HepG2 (cell line): Measurements from ENCODE around the gene GSTA1. TPM values are rescaled to one million over a fixed set of nuclear protein-coding genes. Genes with fewer than 3 reads are reported as not detected.

Source experiments
- KDM5B ChIP-seq: sonication (generic); formaldehyde crosslinking; IDR thresholded peaks from 2 replicates; pipeline ENCODE4 v1.4.0; 2020; ENCODE audit warnings: missing genetic modification reagents, mild to moderate bottlenecking, borderline replicate concordance
- KLF6 ChIP-seq: IDR thresholded peaks from 2 replicates; pipeline ENCODE4 v1.8.0; 2016; ENCODE audit warnings: missing biosample characterization, missing genetic modification reagents
- MIXL1 ChIP-seq: IDR thresholded peaks from 2 replicates; pipeline ENCODE4 v1.6.1; 2016
- MTA1 ChIP-seq: sonication (generic); formaldehyde crosslinking; IDR thresholded peaks from 2 replicates; pipeline ENCODE4 v1.4.0; 2020; ENCODE audit warnings: missing genetic modification reagents, mild to moderate bottlenecking, borderline replicate concordance
- NR2F2 ChIP-seq: IDR thresholded peaks from 2 replicates; pipeline ENCODE4 v1.6.1; 2012; ENCODE audit warnings: low read depth, inconsistent platforms, borderline replicate concordance
- SP1 ChIP-seq, 2 experiments: fragments of 450-650 bp in 1 of 2; sonication (generic) in 1 of 2; formaldehyde crosslinking in 1 of 2; IDR thresholded peaks; 2 replicates each; pipeline versions ENCODE4 v1.4.0 to v1.6.1; 2016 to 2020; ENCODE audit warnings: missing genetic modification reagents in 1 of 2
- THRA ChIP-seq: sonication (generic); formaldehyde crosslinking; IDR thresholded peaks from 2 replicates; pipeline ENCODE4 v1.4.0; 2020; ENCODE audit warnings: missing genetic modification reagents, borderline replicate concordance
- YEATS2 ChIP-seq: sonication (generic); formaldehyde crosslinking; IDR thresholded peaks from 2 replicates; pipeline ENCODE4 v1.4.0; 2020; ENCODE audit warnings: missing genetic modification reagents, borderline replicate concordance
- ZBTB8A ChIP-seq: sonication (generic); formaldehyde crosslinking; IDR thresholded peaks from 2 replicates; pipeline ENCODE4 v1.4.0; 2020; ENCODE audit warnings: mild to moderate bottlenecking, low read depth, missing genetic modification reagents, borderline replicate concordance
- ZFP90 ChIP-seq: sonication (generic); formaldehyde crosslinking; IDR thresholded peaks from 2 replicates; pipeline ENCODE4 v1.8.0; 2022; ENCODE audit warnings: missing genetic modification reagents, mild to moderate bottlenecking, inconsistent platforms, borderline replicate concordance
- ZNF549 ChIP-seq: sonication (generic); formaldehyde crosslinking; IDR thresholded peaks from 2 replicates; pipeline ENCODE4 v1.5.0; 2020; ENCODE audit warnings: missing genetic modification reagents
- ZNF7 ChIP-seq: IDR thresholded peaks from 2 replicates; pipeline ENCODE4 v1.6.1; 2016; ENCODE audit warnings: missing biosample characterization, missing genetic modification reagents
- polyA plus RNA-seq, 8 experiments: library from polyadenylated mRNA; depleted of rRNA in 3 of 8; stranded (reverse) in 7 of 8; unstranded in 1 of 8; fragments of >200 nt; fragmentation: Illumina TruSeq in 4 of 8; extraction: Trizol in 4 of 8; gene quantifications; 2 replicates each; pipeline versions ENCODE4 v1.2.1 to v1.2.3, GENCODE V29; 2011 to 2016; ENCODE audit warnings: low read depth in 4 of 8, missing spikeins in 1 of 8, mixed read lengths in 1 of 8; ENCODE audit not compliant: insufficient read depth in 1 of 8
- total RNA-seq, 5 experiments: library from RNA; depleted of rRNA; stranded (reverse); fragments of >200 nt; fragmentation: Illumina TruSeq; extraction: Trizol; gene quantifications; 2 replicates each; pipeline ENCODE4 v1.2.3, GENCODE V29; 2016; ENCODE audit warnings: low read depth in 1 of 5
- TF ChIP-seq, protein P1 (sequence below): fragments of 450-650 bp; IDR thresholded peaks from 2 replicates; pipeline ENCODE4 v1.6.1; 2016
- TF ChIP-seq, protein P2 (sequence below): sonication (generic); formaldehyde crosslinking; IDR thresholded peaks from 2 replicates; pipeline ENCODE4 v1.5.1; 2020; ENCODE audit warnings: mild to moderate bottlenecking, missing genetic modification reagents
- TF ChIP-seq, protein P3 (sequence below): sonication (generic); formaldehyde crosslinking; IDR thresholded peaks from 2 replicates; pipeline ENCODE4 v1.4.0; 2020; ENCODE audit warnings: missing genetic modification reagents
- TF ChIP-seq, protein P4 (sequence below): IDR thresholded peaks from 2 replicates; pipeline ENCODE4 v1.6.1; 2016; ENCODE audit warnings: low read depth, control low read depth

The GSTA1 gene
- total and polyA plus RNA-seq, 2 of the 13 experiments (the other 11 are each of a cell fraction or from before 2014, with no cell fraction given) = 6.2 to 282 TPM

DNA sequence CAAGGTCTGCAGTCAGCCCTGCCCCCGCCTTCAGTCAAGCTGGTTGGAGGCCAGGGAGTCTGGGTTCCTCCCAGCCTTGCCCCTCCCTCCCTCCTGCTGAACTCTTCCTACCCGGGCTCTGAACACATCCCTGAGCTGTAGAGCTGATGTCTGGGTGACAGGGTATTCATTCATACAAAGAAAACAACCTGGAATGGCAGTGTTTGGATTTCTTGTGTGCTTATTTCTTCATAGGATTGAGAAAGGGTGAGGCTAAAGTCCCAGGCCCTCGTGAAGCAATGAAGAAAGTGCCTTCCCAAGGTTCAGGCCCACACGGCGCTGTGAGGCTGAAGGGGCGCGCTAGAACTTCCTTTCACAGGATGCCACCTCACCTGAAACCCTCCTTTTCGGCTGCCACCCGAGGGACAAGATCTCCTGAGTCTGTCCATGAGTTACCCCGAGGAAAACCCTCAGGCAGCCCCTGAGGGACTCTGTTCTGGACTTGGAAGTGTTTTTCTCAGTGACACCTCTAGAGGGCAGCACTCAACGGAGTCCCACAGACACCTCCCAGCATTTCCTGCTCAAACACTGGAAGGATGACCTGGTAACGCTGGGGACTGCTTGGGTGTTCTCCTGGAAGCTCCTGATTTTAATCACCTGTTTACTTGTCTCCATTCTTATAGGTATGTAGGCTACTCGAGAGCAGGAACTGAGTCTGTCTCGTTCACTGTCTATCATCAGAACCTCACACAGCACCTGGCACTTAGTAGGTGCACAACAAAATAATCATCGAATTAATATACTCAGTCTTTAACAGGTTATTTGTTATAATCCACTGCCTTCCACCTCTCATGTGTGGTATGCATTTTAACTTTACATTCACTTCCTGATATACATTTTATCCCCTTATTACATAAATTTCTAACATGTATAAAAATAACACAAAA lies 11.8 kb upstream of the GSTA1 start (continued):
- TF ChIP-seq, protein P1, sequence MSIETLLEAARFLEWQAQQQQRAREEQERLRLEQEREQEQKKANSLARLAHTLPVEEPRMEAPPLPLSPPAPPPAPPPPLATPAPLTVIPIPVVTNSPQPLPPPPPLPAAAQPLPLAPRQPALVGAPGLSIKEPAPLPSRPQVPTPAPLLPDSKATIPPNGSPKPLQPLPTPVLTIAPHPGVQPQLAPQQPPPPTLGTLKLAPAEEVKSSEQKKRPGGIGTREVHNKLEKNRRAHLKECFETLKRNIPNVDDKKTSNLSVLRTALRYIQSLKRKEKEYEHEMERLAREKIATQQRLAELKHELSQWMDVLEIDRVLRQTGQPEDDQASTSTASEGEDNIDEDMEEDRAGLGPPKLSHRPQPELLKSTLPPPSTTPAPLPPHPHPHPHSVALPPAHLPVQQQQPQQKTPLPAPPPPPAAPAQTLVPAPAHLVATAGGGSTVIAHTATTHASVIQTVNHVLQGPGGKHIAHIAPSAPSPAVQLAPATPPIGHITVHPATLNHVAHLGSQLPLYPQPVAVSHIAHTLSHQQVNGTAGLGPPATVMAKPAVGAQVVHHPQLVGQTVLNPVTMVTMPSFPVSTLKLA = no peak
- TF ChIP-seq KLF6 (CRISPR knock-in tag) = 0 out of 2 replicates have a peak, but pooled peaks have one; percentile 37
- TF ChIP-seq, protein P2, sequence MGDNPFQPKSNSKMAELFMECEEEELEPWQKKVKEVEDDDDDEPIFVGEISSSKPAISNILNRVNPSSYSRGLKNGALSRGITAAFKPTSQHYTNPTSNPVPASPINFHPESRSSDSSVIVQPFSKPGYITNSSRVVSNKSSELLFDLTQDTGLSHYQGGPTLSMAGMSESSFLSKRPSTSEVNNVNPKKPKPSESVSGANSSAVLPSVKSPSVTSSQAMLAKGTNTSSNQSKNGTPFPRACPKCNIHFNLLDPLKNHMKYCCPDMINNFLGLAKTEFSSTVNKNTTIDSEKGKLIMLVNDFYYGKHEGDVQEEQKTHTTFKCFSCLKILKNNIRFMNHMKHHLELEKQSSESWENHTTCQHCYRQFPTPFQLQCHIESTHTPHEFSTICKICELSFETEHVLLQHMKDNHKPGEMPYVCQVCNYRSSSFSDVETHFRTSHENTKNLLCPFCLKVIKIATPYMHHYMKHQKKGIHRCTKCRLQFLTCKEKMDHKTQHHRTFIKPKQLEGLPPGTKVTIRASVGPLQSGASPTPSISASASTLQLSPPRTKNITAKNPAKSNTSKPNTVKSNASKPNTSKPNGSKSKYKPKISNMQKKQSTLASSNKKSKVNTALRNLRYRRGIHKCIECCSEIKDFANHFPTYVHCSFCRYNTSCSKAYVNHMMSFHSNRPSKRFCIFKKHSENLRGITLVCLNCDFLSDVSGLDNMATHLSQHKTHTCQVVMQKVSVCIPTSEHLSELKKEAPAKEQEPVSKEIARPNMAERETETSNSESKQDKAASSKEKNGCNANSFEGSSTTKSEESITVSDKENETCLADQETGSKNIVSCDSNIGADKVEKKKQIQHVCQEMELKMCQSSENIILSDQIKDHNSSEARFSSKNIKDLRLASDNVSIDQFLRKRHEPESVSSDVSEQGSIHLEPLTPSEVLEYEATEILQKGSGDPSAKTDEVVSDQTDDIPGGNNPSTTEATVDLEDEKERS (CRISPR knock-in tag) = peak; percentile 36; the same call in 1 of the 2 replicates
- TF ChIP-seq ZFP90 = 0 out of 2 replicates have a peak, but pooled peaks have one; percentile 76
- TF ChIP-seq ZBTB8A (CRISPR knock-in tag) = no peak
- TF ChIP-seq NR2F2 = no peak; the same call in 1 of the 2 replicates
- no peak for TF ChIP-seq YEATS2
- TF ChIP-seq KDM5B (CRISPR knock-in tag) = peak; percentile 67; the same call in 1 of the 2 replicates
- TF ChIP-seq, protein P3, sequence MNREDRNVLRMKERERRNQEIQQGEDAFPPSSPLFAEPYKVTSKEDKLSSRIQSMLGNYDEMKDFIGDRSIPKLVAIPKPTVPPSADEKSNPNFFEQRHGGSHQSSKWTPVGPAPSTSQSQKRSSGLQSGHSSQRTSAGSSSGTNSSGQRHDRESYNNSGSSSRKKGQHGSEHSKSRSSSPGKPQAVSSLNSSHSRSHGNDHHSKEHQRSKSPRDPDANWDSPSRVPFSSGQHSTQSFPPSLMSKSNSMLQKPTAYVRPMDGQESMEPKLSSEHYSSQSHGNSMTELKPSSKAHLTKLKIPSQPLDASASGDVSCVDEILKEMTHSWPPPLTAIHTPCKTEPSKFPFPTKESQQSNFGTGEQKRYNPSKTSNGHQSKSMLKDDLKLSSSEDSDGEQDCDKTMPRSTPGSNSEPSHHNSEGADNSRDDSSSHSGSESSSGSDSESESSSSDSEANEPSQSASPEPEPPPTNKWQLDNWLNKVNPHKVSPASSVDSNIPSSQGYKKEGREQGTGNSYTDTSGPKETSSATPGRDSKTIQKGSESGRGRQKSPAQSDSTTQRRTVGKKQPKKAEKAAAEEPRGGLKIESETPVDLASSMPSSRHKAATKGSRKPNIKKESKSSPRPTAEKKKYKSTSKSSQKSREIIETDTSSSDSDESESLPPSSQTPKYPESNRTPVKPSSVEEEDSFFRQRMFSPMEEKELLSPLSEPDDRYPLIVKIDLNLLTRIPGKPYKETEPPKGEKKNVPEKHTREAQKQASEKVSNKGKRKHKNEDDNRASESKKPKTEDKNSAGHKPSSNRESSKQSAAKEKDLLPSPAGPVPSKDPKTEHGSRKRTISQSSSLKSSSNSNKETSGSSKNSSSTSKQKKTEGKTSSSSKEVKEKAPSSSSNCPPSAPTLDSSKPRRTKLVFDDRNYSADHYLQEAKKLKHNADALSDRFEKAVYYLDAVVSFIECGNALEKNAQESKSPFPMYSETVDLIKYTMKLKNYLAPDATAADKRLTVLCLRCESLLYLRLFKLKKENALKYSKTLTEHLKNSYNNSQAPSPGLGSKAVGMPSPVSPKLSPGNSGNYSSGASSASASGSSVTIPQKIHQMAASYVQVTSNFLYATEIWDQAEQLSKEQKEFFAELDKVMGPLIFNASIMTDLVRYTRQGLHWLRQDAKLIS (CRISPR knock-in tag) = peak; percentile 75; the same call in 1 of the 2 replicates
- no peak for TF ChIP-seq SP1 (IDR thresholded peaks at IDR 0.05)
- TF ChIP-seq SP1 (CRISPR knock-in tag; IDR thresholded peaks at IDR 0.05) = no peak
- TF ChIP-seq MTA1 = peak; percentile 77; the same call in 1 of the 2 replicates
- no peak for TF ChIP-seq ZNF7 (CRISPR knock-in tag)
- TF ChIP-seq, protein P4, sequence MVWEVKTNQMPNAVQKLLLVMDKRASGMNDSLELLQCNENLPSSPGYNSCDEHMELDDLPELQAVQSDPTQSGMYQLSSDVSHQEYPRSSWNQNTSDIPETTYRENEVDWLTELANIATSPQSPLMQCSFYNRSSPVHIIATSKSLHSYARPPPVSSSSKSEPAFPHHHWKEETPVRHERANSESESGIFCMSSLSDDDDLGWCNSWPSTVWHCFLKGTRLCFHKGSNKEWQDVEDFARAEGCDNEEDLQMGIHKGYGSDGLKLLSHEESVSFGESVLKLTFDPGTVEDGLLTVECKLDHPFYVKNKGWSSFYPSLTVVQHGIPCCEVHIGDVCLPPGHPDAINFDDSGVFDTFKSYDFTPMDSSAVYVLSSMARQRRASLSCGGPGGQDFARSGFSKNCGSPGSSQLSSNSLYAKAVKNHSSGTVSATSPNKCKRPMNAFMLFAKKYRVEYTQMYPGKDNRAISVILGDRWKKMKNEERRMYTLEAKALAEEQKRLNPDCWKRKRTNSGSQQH = no peak
- no peak for TF ChIP-seq ZNF549 (CRISPR knock-in tag)
- TF ChIP-seq THRA (CRISPR knock-in tag) = no peak
- 0 out of 2 replicates have a peak, but pooled peaks have one; percentile 10 for TF ChIP-seq MIXL1 (CRISPR knock-in tag)
